H1 (cell line): ENCODE data around the gene ITPKC. TPM values are rescaled to one million over a fixed set of nuclear protein-coding genes. Genes with fewer than 3 reads are reported as not detected.

Source experiments
- CBX5 ChIP-seq: fragments of 300-800, 300-1000 bp; sonication (generic); IDR thresholded peaks from 2 replicates; pipeline ENCODE4 v1.7.1; 2016; ENCODE audit warnings: antibody characterized with exemption, low read length, low read depth
- CHD7 ChIP-seq: fragments of 300-600 bp; sonication (generic); IDR thresholded peaks from 2 replicates; pipeline ENCODE4 v1.7.1; 2012; ENCODE audit warnings: low read length, moderate library complexity, mild to moderate bottlenecking, inconsistent platforms; ENCODE audit not compliant: insufficient replicate concordance
- NRF1 ChIP-seq: IDR thresholded peaks from 2 replicates; pipeline ENCODE4 v1.6.1; 2011; ENCODE audit warnings: mild to moderate bottlenecking, low read depth, low read length, improper control_type of control experiment
- RBBP5 ChIP-seq: IDR thresholded peaks from 2 replicates; pipeline ENCODE4 v1.7.1; 2012; ENCODE audit warnings: low read depth, mild to moderate bottlenecking, inconsistent platforms, low read length, moderate library complexity, borderline replicate concordance
- RXRA ChIP-seq: IDR thresholded peaks from 2 replicates; pipeline ENCODE4 v1.6.1; 2011; ENCODE audit warnings: low read depth, mild to moderate bottlenecking, low read length, moderate library complexity; ENCODE audit not compliant: insufficient read depth
- SIRT6 ChIP-seq: IDR thresholded peaks from one replicate; pipeline ENCODE4 v1.7.1; 2012; ENCODE audit warnings: low read length, inconsistent platforms
- ZNF274 ChIP-seq: IDR thresholded peaks from 2 replicates; pipeline ENCODE4 v1.7.0; 2012; ENCODE audit warnings: low read length, borderline replicate concordance; ENCODE audit errors: extremely low read depth
- polyA plus RNA-seq, 7 experiments: library from polyadenylated mRNA; depleted of rRNA in 3 of 7; stranded (reverse) in 5 of 7; unstranded in 2 of 7; fragments of >200 nt in 5 of 7; fragments of 200-250 nt in 2 of 7; gene quantifications; 1 replicate in 5 of 7; 2 replicates in 1 of 7; 4 replicates in 1 of 7; pipeline versions ENCODE4 v1.2.1 to v1.2.3, GENCODE V29; 2011 to 2013; ENCODE audit warnings: missing spikeins in 2 of 7, mixed read lengths in 2 of 7
- total RNA-seq: library from RNA; stranded (reverse); fragmentation: NEBNext Ultra II Directional; extraction: Animal tissue kit (Norgen Biotek cat#: 25700); gene quantifications from 2 replicates; pipeline ENCODE4 v1.2.1, GENCODE V29; 2021

ITPKC gene
- total and polyA plus RNA-seq, 2 of the 8 experiments (the other 6 are each of a cell fraction or from before 2014, with no cell fraction given): 5.2 to 8.9 TPM

DNA sequence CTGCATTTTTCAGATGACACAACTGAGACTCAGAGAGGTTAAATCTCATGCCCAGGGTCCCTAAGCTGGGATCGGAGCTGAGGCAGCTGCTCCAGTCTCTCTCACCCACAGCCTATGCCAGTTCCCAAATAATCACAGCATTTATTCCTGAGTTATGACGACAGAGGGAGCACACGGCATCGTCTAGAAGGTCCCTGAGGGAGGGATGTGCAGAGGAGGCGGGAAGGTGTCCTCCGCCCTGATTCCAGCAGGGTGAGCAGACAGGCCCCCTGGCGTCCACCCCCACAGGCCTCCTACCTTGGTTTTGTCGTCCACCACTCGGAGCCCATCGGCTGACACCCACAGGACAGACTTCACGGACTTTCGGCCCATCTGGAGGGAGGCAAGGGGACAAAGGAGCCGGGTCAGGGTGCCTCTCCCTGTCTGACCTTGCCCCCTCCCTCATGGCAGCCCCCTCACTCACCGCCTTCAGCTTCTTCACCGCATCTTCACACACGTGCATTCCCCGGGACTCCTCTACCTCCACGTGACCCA is 34.4 kb upstream of the ITPKC start (continued):
- no peak for TF ChIP-seq CHD7
- TF ChIP-seq NRF1: no peak
- no peak for TF ChIP-seq CBX5
- TF ChIP-seq ZNF274: no peak
- TF ChIP-seq RBBP5: no peak
- TF ChIP-seq SIRT6: no peak
- no peak for TF ChIP-seq RXRA
